OCI-LY1 (cell line): ENCODE results near the gene BUD31.
A peak's percentile ranks its signal among the peaks of the same experiment; 100 is the strongest.

Experiments used
- H2AFZ ChIP-seq: fragments of 200-600 bp; sonication (generic), shearing (Covaris generic); 2 replicates; pipeline ENCODE4 v1.6.0; 2014; ENCODE audit warnings: antibody characterized with exemption, mild to moderate bottlenecking, low read length
- H3F3A ChIP-seq: fragments of 200-600 bp; sonication (generic), shearing (Covaris generic); 2 replicates; pipeline ENCODE4 v1.6.0; 2014; ENCODE audit warnings: mild to moderate bottlenecking, antibody characterized with exemption, low read length, moderate library complexity; ENCODE audit not compliant: insufficient read depth
- H3K27ac ChIP-seq: fragments of 200-600 bp; sonication (generic); 2 replicates; pipeline ENCODE4 v1.5.1; 2014; ENCODE audit warnings: low read length, mixed run types, mild to moderate bottlenecking, low read depth; ENCODE audit not compliant: poor library complexity, severe bottlenecking
- H3K27me3 ChIP-seq: fragments of 200-600 bp; sonication (generic); 2 replicates; pipeline ENCODE4 v1.6.0; 2014; ENCODE audit warnings: antibody characterized with exemption, mild to moderate bottlenecking, low read length, moderate library complexity; ENCODE audit not compliant: insufficient read depth
- H3K36me3 ChIP-seq: fragments of 200-600 bp; sonication (generic); 2 replicates; pipeline ENCODE4 v1.6.1; 2014; ENCODE audit warnings: mild to moderate bottlenecking, antibody characterized with exemption, low read length, moderate library complexity, mixed read lengths; ENCODE audit not compliant: insufficient read depth
- H3K4me1 ChIP-seq: fragments of 200-600 bp; sonication (generic); 2 replicates; pipeline ENCODE4 v1.5.1; 2014; ENCODE audit warnings: mild to moderate bottlenecking, low read length, moderate library complexity; ENCODE audit not compliant: insufficient read depth, severe bottlenecking
- H3K4me2 ChIP-seq: fragments of 200-600 bp; sonication (generic), shearing (Covaris generic); 2 replicates; pipeline ENCODE4 v1.6.1; 2014; ENCODE audit warnings: low read length
- H3K4me3 ChIP-seq: fragments of 200-600 bp; sonication (generic); 2 replicates; pipeline ENCODE4 v1.5.1; 2014; ENCODE audit warnings: low read length, low read depth, mild to moderate bottlenecking, mixed read lengths; ENCODE audit not compliant: poor library complexity, severe bottlenecking
- H3K79me2 ChIP-seq: fragments of 200-600 bp; shearing (Covaris generic); 2 replicates; pipeline ENCODE4 v1.6.1; 2016; ENCODE audit warnings: mixed run types, low read length, mixed read lengths; ENCODE audit not compliant: insufficient read depth
- H3K9ac ChIP-seq: fragments of 200-600 bp; sonication (generic), shearing (Covaris generic); 2 replicates; pipeline ENCODE4 v1.6.1; 2014; ENCODE audit warnings: mild to moderate bottlenecking, low read length, mixed read lengths
- H3K9me2 ChIP-seq: fragments of 200-600 bp; sonication (generic), shearing (Covaris generic); 2 replicates; pipeline ENCODE4 v1.6.1; 2014; ENCODE audit warnings: low read depth, mild to moderate bottlenecking, low read length, mixed read lengths
- H3K9me3 ChIP-seq: fragments of 200-600 bp; shearing (Covaris generic); 2 replicates; pipeline ENCODE4 v1.6.1; 2014; ENCODE audit warnings: low read length, mixed read lengths
- H4K20me1 ChIP-seq: fragments of 200-600 bp; sonication (generic), shearing (Covaris generic); 2 replicates; pipeline ENCODE4 v1.6.0; 2016; ENCODE audit warnings: mild to moderate bottlenecking, low read length; ENCODE audit not compliant: insufficient read depth
- CTCF ChIP-seq: fragments of 200-600 bp; sonication (generic), shearing (Covaris generic); IDR thresholded peaks from 2 replicates; pipeline ENCODE4 v1.5.1; 2017; ENCODE audit warnings: mild to moderate bottlenecking, antibody characterized with exemption, low read length, moderate library complexity, mixed read lengths
- EZH2 ChIP-seq: fragments of 200-600 bp; sonication (generic), shearing (Covaris generic); IDR thresholded peaks from 2 replicates; pipeline ENCODE4 v1.8.0; 2017; ENCODE audit warnings: borderline replicate concordance, mixed run types, mild to moderate bottlenecking, antibody characterized with exemption, low read length, moderate library complexity, mixed read lengths

The BUD31 gene

DNA sequence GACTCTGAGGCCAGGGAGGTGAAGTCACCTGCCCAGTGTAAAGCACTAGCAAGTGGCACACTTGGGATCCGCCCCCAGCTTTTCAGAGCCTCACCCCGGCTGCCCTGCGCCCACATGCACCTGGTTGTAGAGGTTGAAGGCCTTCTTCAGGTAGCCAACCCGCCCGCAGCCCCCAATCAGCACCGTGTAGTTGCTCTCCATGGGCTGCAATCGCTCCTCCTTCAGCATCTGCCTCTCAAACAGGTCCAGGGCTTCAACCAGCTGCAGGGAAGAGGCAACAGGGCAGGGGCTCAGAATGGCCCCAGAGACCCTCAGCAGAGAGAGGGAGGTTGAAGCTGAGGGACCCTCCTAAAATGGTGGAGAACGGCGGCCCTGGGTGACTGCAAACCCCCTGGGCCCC is 24.4 kb downstream of the BUD31 start:
- Histone ChIP-seq H3K9me2 (no peaks in the 10 kb centered on the region), H3K4me3 (no peak overlapping the region), H3K79me2 (peaks cover 8% of the 10 kb centered on the region), H3K36me3 (peaks cover 65% of the 10 kb centered on the region), H3K9me3 (no peaks in the 10 kb centered on the region), H3K4me1 (peaks cover 8% of the 10 kb centered on the region), H3K9ac (no peak overlapping the region), H4K20me1 (no peaks in the 10 kb centered on the region), H3K27me3 (no peaks in the 10 kb centered on the region), H3F3A (no peaks in the 10 kb centered on the region), H2AFZ (no peak overlapping the region), H3K4me2 (no peak overlapping the region), H3K27ac (no peak overlapping the region)
- TF ChIP-seq EZH2 (no peak), CTCF (no peak)

GRCh38 chr7:99437946-99438572 is 29.3 kb downstream of the BUD31 start:
- peaks cover 22% of the 10 kb centered on the region for H3K79me2 ChIP-seq

GRCh38 chr7:99438573-99439480 is 30.1 kb downstream of the BUD31 start, which contains the start of the genes CPSF4 and PTCD1:
Gene CPSF4 (plus strand): TSS chr7:99438943. CDS start chr7:99439083, 140 bp downstream.
Gene PTCD1 (minus strand): TSS chr7:99438798. CDS start chr7:99435242, 3,556 bp downstream.
- Histone ChIP-seq H3K9ac (peak within 1 kb of the TSS; percentile 87), H3K9me2 (no peaks in the 10 kb centered on the region), H3K9me3 (no peaks in the 10 kb centered on the region), H3K4me1 (peaks cover 18% of the 10 kb centered on the region), H3K4me2 (peak within 1 kb of the TSS; percentile 90), H4K20me1 (no peaks in the 10 kb centered on the region), H3K4me3 (peak within 1 kb of the TSS; percentile 99), H3K79me2 (peaks cover 22% of the 10 kb centered on the region), H3K36me3 (peaks cover 35% of the 10 kb centered on the region), H3F3A (no peaks in the 10 kb centered on the region), H2AFZ (peak within 1 kb of the TSS; percentile 45; the same call in 1 of the 2 replicates), H3K27me3 (no peaks in the 10 kb centered on the region), H3K27ac (peak within 1 kb of the TSS; percentile 58)
- no peak for TF ChIP-seq CTCF
- TF ChIP-seq EZH2: no peak

More at GRCh38 chr7:99437946-99438572, 29.3 kb downstream of the BUD31 start:
- Histone ChIP-seq H3K9me2 (no peaks in the 10 kb centered on the region), H3F3A (no peaks in the 10 kb centered on the region), H4K20me1 (no peaks in the 10 kb centered on the region), H3K36me3 (peaks cover 35% of the 10 kb centered on the region), H3K27me3 (no peaks in the 10 kb centered on the region), H3K9ac (peak overlapping the region; percentile 87), H2AFZ (peak overlapping the region; percentile 45; the same call in 1 of the 2 replicates), H3K4me1 (peaks cover 18% of the 10 kb centered on the region), H3K4me2 (peak overlapping the region; percentile 90), H3K27ac (peak overlapping the region; percentile 58), H3K9me3 (no peaks in the 10 kb centered on the region), H3K4me3 (peak overlapping the region; percentile 99)
- no peak for TF ChIP-seq CTCF
- TF ChIP-seq EZH2: no peak
